ENCODE measurements around the gene ACTN1. TPM values are rescaled to one million over a fixed set of nuclear protein-coding genes. Genes with fewer than 3 reads are reported as not detected.

ACTN1 gene
- total RNA-seq, 1 experiment from 2014 or later: 148 TPM

- BruUV-seq (replicated peaks): no TSS peak
- POLR2A ChIA-PET (ENCODE audit: low non-redundant PET): no interaction called here
Observed at GRCh38 chr14:68879321-68879781, 99.8 kb downstream of the ACTN1 start.

GRCh38 chr14:68878908-68879307, 100.2 kb downstream of the ACTN1 start:
- no peaks in the 10 kb centered on the region for H3K9me3 ChIP-seq (ENCODE audit: low read depth, low read length, poor library complexity, severe bottlenecking)
- H3K4me1 ChIP-seq (ENCODE audit: insufficient read depth, low read length, poor library complexity, severe bottlenecking): no peaks in the 10 kb centered on the region
- H3K36me3 ChIP-seq (ENCODE audit: insufficient read depth, low read length, poor library complexity, severe bottlenecking): peaks cover 60% of the 10 kb centered on the region
- CTCF ChIA-PET: no interaction called here
- no peak overlapping the region for H3K27ac ChIP-seq (ENCODE audit: low read depth, low read length, poor library complexity, severe bottlenecking)
- H3K27me3 ChIP-seq (replicated peaks; ENCODE audit: insufficient read depth, low read depth, low read length, poor library complexity): no peaks in the 10 kb centered on the region
- no TSS peak for BruUV-seq (replicated peaks)
- intact Hi-C loops (cut with micrococcal nuclease; ENCODE audit: unreplicated experiment): no loop called here
- POLR2A ChIA-PET (ENCODE audit: low non-redundant PET): no interaction called here
- TF ChIP-seq EZH2 (IDR thresholded peaks at IDR 0.05; ENCODE audit: borderline replicate concordance, low read depth, low read length, poor library complexity, severe bottlenecking) (no peak), CTCF (conservative IDR thresholded peaks at IDR 0.05; ENCODE audit: low read depth, low read length) (no peak)
- DNase-seq (ENCODE audit: low spot score): no peak
- no peak overlapping the region for H3K4me3 ChIP-seq (ENCODE audit: low read depth, low read length, poor library complexity, severe bottlenecking)

More at GRCh38 chr14:68879321-68879781, 99.8 kb downstream of the ACTN1 start:
- no peak overlapping the region for H3K4me3 ChIP-seq (ENCODE audit: low read depth, low read length, poor library complexity, severe bottlenecking)
- CTCF ChIA-PET: no interaction called here
- intact Hi-C loops (cut with micrococcal nuclease; ENCODE audit: unreplicated experiment): no loop called here
- TF ChIP-seq CTCF (conservative IDR thresholded peaks at IDR 0.05; ENCODE audit: low read depth, low read length) (no peak), EZH2 (IDR thresholded peaks at IDR 0.05; ENCODE audit: borderline replicate concordance, low read depth, low read length, poor library complexity, severe bottlenecking) (no peak)
- no peaks in the 10 kb centered on the region for H3K27me3 ChIP-seq (replicated peaks; ENCODE audit: insufficient read depth, low read depth, low read length, poor library complexity)
- H3K27ac ChIP-seq (ENCODE audit: low read depth, low read length, poor library complexity, severe bottlenecking): no peak overlapping the region
- DNase-seq (ENCODE audit: low spot score): no peak
- peaks cover 62% of the 10 kb centered on the region for H3K36me3 ChIP-seq (ENCODE audit: insufficient read depth, low read length, poor library complexity, severe bottlenecking)
- no peaks in the 10 kb centered on the region for H3K9me3 ChIP-seq (ENCODE audit: low read depth, low read length, poor library complexity, severe bottlenecking)
- H3K4me1 ChIP-seq (ENCODE audit: insufficient read depth, low read length, poor library complexity, severe bottlenecking): no peaks in the 10 kb centered on the region

GRCh38 chr14:68877993-68878575, 101.0 kb downstream of the ACTN1 start:
- intact Hi-C loops (cut with micrococcal nuclease; ENCODE audit: unreplicated experiment): no loop called here
- POLR2A ChIA-PET (ENCODE audit: low non-redundant PET): no interaction called here

More at GRCh38 chr14:68877993-68878575, 101.0 kb downstream of the ACTN1 start:
- H3K9me3 ChIP-seq (ENCODE audit: low read depth, low read length, poor library complexity, severe bottlenecking): no peaks in the 10 kb centered on the region
- no peaks in the 10 kb centered on the region for H3K27me3 ChIP-seq (replicated peaks; ENCODE audit: insufficient read depth, low read depth, low read length, poor library complexity)
- no TSS peak for BruUV-seq (replicated peaks)
- no peaks in the 10 kb centered on the region for H3K4me1 ChIP-seq (ENCODE audit: insufficient read depth, low read length, poor library complexity, severe bottlenecking)
- no peak for TF ChIP-seq CTCF (conservative IDR thresholded peaks at IDR 0.05; ENCODE audit: low read depth, low read length)
- TF ChIP-seq EZH2 (IDR thresholded peaks at IDR 0.05; ENCODE audit: borderline replicate concordance, low read depth, low read length, poor library complexity, severe bottlenecking): no peak
- H3K27ac ChIP-seq (ENCODE audit: low read depth, low read length, poor library complexity, severe bottlenecking): no peak overlapping the region
- CTCF ChIA-PET: no interaction called here
- peaks cover 55% of the 10 kb centered on the region for H3K36me3 ChIP-seq (ENCODE audit: insufficient read depth, low read length, poor library complexity, severe bottlenecking)
- DNase-seq (ENCODE audit: low spot score): no peak
- H3K4me3 ChIP-seq (ENCODE audit: low read depth, low read length, poor library complexity, severe bottlenecking): no peak overlapping the region
